HL-60/S4 treated with phorbol 12-myristate 13-acetate at 8.2 ng/mL for 4 days and 3 days (cell line): ENCODE measurements around the gene KLHL40.

Experiments used
- in situ Hi-C: fragments of 300-500 bp; cut with MboI; formaldehyde crosslinking; loops from 2 replicates; pipeline ENCODE4 v1.15.0; 2022; ENCODE audit warnings: low sequenced_read_pairs

The KLHL40 gene

DNA sequence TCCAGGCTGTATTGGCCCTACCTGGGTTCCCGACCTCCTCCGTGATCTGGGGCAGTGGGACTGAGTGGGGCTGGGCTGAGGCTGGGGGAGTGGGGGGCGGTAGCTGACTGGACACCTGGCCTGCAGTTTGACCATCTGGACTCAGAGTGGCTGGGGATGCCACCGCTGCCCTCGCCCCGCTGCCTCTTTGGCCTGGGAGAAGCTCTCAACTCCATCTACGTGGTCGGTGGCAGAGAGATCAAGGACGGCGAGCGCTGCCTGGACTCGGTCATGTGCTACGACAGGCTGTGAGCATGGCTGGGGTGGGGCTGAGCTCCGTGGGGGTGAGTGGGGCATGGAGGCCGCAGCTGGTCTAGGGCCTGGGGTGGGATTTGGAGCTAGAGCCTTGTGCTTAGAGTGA, 2.7 kb downstream of the KLHL40 start:
- in situ Hi-C loops, result no loop called here

DNA sequence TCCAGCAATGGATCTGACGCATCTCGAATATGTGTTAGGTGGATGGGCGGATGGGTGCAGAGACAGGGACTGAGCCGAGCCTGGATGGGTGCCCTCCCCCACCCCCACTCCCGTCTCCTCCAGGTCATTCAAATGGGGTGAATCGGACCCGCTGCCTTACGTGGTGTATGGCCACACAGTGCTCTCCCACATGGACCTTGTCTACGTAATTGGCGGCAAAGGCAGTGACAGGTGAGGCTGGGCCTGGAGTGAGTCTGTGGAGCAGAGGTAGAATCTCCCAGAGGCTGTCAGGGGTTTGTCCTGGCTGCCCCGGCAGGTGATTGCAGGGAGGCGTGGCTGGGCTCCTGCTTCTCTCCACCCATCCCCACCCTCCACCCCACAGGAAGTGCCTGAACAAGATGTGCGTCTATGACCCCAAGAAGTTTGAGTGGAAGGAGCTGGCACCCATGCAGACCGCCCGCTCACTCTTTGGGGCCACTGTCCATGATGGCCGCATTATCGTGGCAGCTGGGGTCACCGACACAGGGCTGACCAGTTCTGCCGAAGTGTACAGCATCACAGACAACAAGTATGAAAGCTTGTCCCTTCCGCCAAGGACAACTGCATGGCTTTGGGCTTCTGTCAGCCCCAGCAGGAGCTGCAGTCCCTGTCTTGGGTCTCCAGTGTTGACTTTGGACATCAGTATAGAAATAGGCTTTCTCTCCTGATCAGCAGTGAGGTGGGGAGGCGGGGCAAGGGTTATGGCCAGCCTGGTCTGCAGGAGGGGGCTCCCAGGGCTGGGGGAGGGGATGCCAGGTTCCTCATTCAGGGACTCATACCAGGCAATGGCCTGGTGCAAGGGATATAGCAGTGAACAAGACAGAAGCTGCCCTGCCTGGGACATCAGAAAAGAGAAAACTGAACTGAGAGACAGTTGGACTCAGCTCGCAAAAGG, 3.4 kb downstream of the KLHL40 start:
- in situ Hi-C loops, result no loop called here

DNA sequence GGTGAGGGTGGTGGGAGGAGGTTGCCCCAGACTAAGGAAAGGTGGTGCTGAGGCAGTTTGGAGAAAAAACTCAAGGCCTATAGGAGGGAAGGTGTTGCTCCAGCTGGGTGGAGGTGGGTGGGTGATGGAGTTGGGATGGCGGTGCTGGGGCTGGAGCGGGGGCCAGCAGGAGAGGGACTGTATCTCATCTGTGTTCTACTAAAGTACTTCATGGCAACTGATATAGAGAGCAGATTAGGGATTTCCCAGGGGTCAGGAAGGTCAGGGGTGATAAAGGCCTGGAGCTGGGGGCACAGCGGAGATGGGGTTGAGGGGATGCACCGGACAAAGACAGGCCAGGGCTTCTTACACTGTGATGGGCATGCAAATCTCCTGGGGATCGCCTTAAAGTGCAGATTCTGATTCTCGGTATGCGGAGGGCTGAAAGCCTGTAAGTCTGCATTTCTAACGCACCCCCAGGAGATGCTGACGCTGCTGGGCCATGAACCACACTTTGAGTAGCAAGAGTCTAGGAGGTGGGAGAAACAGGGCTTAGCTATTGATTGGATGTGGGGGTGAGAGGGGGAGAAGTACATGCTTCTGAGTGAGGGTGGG, 4.2 kb downstream of the KLHL40 start:
- in situ Hi-C loops, result no loop called here

DNA sequence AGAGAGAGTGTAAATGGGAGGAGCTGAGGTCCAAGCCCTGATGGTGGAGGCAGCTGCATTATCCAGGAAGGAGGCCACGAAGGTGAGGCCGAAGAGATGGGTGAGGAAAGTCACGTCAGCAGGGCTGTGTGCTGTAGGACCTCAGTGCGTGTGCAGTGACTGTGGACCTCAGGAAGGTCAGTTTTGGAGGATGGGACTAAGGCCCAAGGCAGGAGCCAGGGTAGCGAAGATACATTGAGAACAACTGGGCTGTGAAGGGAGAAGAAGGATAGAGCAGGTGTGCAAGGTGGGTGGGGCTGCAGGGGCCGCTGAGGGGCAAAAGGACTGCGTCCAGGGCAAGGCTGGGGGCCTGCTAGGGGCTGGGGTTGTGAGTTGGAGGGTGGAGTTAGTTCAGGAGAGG, 4.9 kb downstream of the KLHL40 start:
- in situ Hi-C loops, result no loop called here

DNA sequence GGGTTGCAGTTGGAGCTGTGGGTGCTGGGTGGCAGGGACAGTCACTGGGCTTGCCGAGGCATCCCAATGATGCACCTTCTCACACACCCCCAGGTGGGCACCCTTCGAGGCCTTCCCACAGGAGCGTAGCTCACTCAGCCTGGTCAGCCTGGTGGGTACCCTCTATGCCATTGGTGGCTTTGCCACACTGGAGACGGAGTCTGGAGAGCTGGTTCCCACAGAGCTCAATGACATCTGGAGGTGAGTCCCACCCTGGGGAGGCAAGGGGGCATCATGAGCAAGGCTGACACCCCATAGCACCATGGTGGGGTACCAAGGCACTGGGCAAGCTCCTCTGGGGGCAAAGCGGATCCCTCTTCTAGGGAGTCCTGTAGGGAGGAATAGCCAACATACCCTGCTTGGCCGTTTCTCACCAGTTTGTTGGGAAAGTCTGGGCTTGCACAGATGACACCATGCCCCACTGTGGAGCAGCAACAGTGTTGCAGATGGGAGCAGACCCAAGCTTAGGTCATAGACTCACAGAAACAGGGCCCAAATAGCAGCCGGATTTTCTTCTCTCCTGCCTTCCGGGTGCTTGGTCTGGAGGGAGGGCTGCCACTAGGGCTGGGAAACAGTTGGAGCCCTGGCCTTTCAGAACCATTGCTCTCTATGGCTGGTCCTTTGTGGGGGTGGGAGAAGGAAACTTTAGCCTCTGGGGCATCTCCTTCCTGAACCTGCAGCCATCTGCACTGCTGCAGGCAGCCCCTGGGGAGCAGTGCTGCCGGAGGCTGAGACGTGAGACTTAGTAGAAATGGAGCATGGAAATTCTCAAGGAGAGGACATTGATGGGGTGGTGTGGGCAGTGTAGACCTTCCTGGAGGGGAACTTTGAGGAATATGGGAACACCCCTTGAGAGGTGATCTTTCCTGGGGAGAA, 5.7 kb downstream of the KLHL40 start:
- in situ Hi-C loops, result no loop called here

DNA sequence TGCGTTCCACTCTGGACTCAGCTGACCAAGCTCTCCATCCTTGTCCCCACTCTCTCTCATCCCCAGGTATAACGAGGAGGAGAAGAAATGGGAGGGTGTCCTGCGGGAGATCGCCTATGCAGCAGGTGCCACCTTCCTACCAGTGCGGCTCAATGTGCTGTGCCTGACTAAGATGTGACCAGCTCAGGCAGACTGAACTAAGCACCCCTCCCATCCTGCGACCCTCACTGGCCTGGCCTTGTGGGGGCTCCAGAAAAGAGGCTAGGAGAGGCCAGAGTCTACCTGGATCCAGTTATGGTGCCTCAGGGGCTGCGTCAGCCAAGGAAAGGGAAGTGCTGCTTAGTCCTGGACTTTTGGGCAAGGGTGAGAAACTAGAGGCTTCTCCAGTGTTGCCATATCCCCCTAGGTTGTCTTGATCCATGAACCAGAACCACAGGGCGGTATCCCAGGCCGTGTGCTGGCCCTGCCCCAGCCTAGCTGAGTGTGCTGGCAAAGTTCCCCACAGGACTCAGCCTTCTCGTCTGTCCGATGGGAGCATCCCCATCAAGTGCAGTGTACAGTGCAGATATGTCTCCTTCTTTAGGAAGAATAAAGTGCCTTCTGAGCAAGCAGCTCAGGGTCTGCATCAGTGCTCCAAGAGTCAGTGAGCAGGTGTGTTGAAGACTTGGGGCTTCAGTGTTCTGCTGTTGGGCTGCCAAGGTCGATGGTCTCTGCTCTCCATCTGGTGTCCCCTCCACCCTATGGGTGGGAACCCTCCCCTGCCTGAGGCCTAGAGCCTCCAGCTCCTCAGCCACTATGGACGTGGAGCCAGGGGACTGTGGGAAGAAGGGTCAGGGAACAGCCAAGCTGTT, 6.7 kb downstream of the KLHL40 start:
- in situ Hi-C loops, result no loop called here

DNA sequence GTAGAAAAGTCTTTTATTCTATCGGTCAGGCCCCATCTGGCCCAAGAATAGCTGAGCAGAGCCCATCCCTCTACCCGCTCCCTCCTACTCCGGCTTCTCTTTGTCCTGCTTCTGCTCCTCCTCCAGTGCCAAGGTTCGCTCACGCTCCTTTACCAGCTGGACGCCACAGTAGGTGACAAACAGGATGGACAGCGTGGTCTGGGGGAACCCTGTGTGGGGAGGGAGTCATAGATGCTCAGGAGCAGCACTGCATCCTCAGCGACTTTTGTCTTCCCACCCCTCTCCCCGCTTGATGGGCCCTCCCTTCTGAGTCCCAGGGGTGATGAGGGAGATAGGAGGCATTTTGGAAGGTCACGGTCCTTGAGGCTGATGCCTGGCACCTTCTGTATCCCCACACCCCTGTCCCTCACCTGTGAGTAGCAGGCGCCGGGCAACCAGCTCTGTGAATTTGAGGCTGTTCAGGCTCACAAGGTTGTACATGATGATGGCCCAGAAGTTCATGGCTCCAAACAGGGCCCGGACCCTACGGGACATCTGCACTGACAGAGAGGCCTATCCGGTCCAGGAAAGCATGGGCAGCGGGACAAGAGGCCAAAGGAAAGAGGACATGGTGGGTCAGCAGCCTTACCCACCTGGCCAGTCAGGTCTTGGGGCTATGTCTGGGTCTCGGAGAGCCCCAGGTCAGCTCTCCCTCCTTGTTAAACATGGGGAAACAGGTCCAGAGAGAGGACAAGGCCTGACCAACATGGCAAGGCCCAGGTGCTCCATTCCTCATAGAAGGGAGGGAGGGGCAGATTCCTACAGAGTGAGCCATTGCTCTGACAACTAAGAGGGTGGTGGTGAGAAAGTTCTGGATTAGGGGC, 7.6 kb downstream of the KLHL40 start:
- in situ Hi-C loops, result no loop called here

DNA sequence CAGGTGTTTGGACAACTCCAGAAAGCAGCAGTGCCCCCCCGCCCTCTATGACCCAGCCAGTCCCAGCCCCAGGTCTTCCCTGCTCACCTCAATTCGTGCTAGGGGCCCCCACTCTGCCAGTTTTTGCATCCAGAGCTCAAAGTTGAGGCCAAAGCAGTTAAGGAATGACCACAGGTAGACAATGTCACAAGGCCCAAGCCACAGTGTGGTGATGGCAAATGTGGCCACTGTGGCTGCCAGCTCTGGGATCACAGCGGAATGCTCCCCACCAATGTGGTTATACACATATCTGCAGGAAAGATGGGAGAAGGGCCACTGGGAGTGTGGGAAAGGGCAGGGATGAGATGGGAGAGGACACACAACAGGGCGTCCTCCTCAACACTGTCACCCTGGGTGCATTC, 8.2 kb downstream of the KLHL40 start:
- in situ Hi-C loops, result no loop called here

DNA sequence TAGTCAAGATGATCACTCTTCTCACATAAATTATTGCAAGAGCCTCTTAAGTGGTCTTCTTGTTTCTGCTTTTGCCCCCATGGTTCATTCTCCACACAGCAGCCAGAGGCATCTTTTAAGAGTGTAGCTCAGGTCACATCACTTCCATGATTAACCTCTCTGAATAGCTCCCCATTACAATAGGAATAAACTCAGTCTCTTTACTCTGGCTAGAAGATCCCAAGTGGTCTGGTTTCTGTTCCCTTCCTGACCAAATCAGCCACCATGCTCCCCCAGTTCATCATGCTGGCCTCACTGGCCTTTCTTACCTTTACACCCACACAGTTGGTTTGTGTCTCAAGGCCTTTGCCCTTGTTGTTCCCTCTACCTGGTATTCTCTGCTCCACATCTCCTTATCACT, 9.0 kb downstream of the KLHL40 start:
- in situ Hi-C loops, result no loop called here

DNA sequence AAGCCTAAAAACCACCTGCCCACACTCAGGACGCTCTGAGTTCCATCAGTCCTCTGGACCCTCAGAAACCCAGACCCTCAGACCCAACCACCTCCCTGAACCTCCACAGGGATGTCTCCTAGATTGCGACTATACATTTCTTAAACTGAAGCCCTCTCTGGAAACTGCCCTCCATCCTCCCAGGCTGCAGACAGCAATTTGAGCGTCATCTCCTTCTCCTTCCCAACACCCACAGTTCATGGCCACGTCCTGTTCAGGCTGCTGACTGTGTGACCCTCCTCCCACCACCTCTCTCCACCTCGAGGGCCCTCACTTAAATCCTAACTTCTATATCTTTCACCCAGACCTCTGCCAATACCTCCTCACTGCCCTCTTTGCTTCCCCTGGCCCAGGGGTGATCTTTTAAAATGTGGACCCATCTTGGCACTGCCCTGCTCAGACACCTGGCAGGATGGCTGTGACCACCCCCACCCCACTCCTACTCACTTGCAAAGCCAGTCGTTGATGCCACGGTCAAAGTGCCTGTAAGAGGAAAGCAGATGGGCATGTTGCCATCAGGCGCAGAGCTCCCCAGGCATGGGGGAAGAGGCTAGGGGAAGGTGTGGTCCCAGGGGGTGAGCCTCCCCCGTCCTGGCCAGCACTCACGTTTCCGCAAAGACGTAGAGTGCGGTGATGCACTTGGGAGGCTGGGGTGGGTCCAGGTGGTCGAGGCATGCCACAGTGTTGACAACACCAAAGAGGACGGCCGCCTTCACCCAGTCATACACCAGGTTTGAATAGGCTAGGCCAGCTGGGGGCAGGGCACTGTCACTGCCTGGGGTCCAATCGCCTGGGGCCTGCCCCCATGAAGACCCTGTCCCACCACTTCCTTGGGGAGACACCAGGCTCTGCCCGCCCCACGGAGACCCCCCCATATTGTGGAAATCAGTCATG, 11.3 kb downstream of the KLHL40 start:
- in situ Hi-C loops, result no loop called here

DNA sequence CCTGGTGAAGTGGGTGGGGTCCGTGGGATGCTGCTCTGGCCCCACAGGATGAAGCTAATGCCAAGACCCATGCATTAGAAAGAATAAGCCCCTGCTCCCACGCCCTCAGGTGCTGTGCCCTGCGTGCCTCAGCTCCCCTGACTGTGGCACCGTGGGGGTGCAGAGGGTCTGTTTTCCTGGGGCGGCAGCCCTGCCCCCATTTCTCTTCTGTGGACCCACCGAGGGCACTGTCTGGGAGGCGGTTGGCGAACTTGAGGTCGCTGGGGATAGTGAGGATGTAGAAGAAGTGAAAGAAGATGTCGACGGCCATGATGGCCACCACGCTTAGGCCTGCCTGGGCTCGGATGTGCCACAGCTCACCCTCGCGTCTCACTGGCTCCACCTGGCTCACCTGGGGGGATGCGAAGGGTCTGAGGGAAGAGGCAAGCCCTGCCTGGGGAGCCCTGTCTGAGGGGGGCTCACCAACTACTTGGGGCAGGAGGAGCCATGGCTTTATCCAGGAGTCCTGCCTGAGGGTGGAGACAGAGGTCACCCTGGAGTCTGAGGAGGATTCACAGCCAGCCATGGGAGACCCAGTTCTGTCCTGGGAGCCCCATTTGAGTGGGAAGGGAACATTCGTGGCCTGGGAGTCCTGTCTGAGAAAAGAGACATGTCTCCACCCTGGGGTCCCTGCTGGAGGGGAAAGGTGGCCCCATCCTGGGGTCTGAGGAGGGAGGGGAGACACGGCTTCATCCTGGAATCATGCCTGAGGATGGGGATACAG, 12.1 kb downstream of the KLHL40 start:
- in situ Hi-C loops, result no loop called here

DNA sequence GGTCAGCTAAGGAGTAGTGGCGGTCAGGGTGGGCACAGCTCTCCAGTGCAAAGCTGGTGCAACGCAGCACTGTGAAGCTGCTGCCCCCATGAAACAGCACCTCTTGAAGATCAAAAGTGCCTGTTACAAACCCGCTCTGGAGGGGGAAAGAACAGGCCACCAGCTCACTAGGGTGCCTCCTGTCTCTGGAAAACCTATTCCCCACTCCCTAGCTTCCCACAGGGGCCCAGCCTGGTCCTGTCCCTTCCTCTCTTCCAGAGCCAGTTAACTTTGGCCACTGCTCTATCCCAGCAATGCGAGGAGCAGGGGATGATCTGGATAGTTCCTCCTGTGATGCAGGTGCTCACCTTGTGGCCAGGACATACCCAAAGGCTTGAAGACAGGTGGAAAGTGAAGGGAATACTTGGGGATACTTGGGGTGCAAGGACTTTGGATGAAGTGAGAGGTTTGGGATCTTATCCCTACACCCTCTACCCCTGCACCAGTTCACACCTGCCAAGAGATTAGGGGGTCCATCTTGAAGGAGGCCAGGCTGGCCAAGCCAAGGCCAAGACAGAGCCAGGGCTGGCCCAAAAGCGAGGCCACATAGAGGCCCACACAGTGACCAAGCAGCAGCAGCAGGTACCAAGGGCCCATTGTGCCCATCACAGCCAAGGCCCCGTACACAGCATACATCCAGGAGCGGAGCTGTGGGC, 13.0 kb downstream of the KLHL40 start:
- in situ Hi-C loops, result no loop called here

DNA sequence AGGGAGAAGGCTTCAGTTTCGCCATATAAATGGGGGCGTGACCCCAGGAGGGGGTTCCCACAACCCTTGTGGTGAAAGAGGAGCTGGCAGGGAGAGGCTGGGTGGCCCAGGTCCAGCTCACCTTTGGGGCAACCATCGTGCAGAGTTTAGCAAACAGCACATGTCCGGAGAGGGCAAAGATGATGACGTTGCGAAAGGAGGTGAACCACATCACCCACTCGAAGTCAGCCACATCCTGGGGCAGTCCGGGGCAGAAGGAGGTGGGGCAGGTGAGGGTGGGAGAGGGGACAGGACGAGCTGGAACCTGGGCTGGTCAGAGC, 13.5 kb downstream of the KLHL40 start:
- in situ Hi-C loops, result no loop called here

DNA sequence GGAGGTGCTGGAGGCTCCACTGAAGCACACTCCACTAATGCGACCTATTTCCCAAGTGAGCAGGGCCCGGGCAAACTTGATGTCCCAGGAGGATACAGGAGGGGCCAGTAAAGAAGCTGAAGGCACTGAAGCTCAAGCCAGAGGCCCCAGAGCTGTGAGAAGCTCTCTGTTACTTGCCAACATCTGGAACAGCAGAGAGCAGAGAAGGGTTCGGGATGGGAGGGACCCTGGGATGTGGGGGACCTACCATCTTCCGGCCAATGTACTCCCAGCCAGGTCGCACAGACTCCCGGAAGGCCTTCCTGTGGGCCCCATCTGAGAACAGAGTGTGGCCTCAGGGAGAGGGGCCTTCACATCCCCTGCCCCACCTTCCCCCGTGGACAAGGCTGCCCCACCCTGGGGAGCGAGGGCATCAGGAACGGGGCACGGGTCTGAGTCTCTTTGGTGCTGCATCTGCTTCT, 14.2 kb downstream of the KLHL40 start:
- in situ Hi-C loops, result no loop called here

DNA sequence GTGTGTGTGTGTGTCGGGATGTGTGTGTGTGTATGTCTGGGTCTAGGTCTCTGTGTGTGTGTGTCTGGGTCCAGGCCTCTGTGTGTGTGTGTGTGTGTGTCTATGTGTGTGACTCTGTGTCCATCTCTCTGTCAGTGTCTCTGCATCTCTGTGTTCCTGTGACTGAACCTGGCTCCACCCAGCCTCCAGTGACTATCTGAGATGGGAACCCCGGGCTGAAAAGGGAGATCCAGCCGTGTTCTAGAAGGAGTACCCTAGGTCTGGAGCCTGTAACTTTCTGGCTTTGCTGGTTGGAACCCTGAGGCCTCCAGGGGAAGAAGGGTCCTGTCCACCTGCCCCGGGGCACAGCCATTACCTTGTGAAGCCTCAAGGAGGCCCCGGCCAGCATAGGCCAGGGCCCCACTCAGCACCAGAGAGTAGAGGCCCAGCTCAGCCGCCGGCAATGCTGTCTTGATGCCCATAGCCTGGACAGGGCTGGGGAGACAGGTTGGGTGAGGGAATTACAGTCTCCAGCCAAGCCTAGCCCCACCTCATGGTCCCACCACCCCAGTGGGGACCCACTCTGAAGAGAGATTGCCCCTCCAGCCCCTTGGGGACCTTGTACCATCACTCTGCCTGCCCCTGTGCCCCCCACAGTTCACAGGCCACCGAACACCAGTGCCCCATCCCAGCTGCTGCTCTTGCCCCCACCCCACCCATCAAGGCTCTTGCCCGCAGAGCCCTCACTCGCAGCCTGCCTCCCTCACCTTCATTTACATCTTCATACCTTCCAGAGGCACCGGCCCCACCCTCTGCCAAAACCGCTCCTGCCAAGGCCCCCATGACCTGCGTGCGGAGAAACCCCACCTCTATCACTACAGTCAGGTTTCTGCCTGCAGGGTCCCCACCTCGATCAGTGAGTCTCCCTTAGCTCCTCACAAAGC, 15.3 kb downstream of the KLHL40 start:
- in situ Hi-C loops, result no loop called here

DNA sequence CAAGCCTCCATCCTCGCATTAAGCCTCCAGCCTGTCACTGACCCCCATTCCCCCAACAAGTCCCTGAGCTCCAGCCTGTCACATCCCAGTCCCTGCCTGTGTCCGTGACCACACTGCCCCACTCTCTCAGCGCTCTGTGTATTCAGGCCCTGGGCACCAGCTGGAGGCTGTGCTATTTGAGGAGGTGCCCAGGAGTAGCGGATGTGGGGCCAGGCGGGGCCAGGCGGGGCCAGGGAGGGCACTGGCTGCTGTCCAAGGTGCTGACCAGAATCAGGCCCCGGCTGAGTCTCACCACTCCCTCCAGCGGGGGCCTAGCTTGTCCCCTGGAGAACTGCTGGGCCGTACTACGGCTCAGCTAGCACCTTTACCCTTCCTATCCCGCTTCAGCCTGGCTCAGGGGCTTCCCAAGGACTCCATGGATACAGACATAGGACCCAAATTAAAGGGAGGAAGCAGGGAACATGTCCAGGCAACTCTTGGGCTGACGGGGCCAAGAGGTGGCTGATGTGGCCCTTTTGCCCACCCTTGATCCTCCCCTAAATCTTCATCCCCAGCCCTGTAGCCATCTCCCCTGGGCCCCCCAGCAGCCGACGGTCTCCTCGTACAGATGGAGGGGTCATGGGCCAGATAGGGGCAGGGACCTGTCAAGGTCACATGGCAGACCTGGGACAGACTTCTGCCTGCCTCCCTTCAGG, 16.2 kb downstream of the KLHL40 start:
- in situ Hi-C loops, result no loop called here
